HCT116 (cell line): ENCODE data around the gene SCN8A.

ENCODE experiments used
- EGR1 ChIP-seq: IDR thresholded peaks from 2 replicates; pipeline ENCODE4 v1.6.1; 2012; ENCODE audit warnings: low read depth
- EZH2phosphoT487 ChIP-seq: fragments of 200-600 bp; IDR thresholded peaks from 2 replicates; pipeline ENCODE4 v1.6.1; 2018; ENCODE audit warnings: antibody characterized with exemption, borderline replicate concordance
- JUND ChIP-seq: IDR thresholded peaks from 2 replicates; pipeline ENCODE4 v1.6.1; 2012
- POLR2A ChIP-seq: IDR thresholded peaks from 2 replicates; pipeline ENCODE4 v1.7.0; 2011; ENCODE audit warnings: borderline replicate concordance; ENCODE audit not compliant: insufficient read depth, insufficient read length; ENCODE audit errors: extremely low read depth
- POLR2AphosphoS5 ChIP-seq: IDR thresholded peaks from 2 replicates; pipeline ENCODE4 v1.6.1; 2011; ENCODE audit warnings: mild to moderate bottlenecking, low read depth, low read length, moderate library complexity
- RAD21 ChIP-seq: IDR thresholded peaks from 2 replicates; pipeline ENCODE4 v1.6.1; 2012; ENCODE audit warnings: low read depth, mild to moderate bottlenecking
- SIN3A ChIP-seq: IDR thresholded peaks from 2 replicates; pipeline ENCODE4 v1.6.1; 2012; ENCODE audit warnings: low read depth
- TF ChIP-seq, protein P1 (sequence below): IDR thresholded peaks from 2 replicates; pipeline ENCODE4 v1.6.1; 2012; ENCODE audit warnings: low read depth
- TF ChIP-seq, protein P2 (sequence below), 3 experiments: fragments of 200-600 bp in 1 of 3; sonication (generic) in 1 of 3; IDR thresholded peaks in 2 of 3; conservative IDR thresholded peaks in 1 of 3; 2 replicates each; pipeline ENCODE4 v1.5.1; 2012 to 2017; ENCODE audit warnings: low read depth in 2 of 3, low read length in 2 of 3, antibody characterized with exemption in 1 of 3, borderline replicate concordance in 1 of 3, control low read depth in 1 of 3, mild to moderate bottlenecking in 1 of 3, mixed read lengths in 1 of 3, mixed run types in 1 of 3, moderate library complexity in 1 of 3; ENCODE audit not compliant: insufficient read depth in 1 of 3
- TF ChIP-seq, protein P3 (sequence below): IDR thresholded peaks from 2 replicates; pipeline ENCODE4 v1.6.1; 2012

DNA sequence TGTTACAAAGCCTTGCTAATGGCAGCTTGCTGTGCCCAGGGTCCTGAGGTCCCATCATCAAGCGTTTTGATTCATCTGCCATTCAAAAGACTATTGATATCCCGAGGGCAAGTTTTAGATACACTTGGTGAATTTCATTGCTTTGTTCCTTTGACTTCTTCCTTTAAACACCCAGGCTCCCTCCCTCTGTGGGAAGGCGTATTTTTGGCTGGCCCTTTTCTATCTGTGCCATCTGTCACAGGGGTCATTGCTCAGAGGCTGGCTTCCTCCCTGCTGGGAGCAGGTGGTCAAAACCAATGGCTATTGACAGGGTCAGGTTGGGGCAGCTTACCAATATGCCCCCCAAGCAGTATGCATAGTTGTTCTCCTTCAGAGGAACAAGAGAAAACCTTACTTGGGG lies 40.0 kb downstream of the SCN8A start:
- no peak for TF ChIP-seq JUND
- TF ChIP-seq, protein P1, sequence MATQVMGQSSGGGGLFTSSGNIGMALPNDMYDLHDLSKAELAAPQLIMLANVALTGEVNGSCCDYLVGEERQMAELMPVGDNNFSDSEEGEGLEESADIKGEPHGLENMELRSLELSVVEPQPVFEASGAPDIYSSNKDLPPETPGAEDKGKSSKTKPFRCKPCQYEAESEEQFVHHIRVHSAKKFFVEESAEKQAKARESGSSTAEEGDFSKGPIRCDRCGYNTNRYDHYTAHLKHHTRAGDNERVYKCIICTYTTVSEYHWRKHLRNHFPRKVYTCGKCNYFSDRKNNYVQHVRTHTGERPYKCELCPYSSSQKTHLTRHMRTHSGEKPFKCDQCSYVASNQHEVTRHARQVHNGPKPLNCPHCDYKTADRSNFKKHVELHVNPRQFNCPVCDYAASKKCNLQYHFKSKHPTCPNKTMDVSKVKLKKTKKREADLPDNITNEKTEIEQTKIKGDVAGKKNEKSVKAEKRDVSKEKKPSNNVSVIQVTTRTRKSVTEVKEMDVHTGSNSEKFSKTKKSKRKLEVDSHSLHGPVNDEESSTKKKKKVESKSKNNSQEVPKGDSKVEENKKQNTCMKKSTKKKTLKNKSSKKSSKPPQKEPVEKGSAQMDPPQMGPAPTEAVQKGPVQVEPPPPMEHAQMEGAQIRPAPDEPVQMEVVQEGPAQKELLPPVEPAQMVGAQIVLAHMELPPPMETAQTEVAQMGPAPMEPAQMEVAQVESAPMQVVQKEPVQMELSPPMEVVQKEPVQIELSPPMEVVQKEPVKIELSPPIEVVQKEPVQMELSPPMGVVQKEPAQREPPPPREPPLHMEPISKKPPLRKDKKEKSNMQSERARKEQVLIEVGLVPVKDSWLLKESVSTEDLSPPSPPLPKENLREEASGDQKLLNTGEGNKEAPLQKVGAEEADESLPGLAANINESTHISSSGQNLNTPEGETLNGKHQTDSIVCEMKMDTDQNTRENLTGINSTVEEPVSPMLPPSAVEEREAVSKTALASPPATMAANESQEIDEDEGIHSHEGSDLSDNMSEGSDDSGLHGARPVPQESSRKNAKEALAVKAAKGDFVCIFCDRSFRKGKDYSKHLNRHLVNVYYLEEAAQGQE = no peak
- no peak for TF ChIP-seq POLR2AphosphoS5
- no peak for TF ChIP-seq EZH2phosphoT487
- TF ChIP-seq EGR1 = no peak
- TF ChIP-seq, protein P2, sequence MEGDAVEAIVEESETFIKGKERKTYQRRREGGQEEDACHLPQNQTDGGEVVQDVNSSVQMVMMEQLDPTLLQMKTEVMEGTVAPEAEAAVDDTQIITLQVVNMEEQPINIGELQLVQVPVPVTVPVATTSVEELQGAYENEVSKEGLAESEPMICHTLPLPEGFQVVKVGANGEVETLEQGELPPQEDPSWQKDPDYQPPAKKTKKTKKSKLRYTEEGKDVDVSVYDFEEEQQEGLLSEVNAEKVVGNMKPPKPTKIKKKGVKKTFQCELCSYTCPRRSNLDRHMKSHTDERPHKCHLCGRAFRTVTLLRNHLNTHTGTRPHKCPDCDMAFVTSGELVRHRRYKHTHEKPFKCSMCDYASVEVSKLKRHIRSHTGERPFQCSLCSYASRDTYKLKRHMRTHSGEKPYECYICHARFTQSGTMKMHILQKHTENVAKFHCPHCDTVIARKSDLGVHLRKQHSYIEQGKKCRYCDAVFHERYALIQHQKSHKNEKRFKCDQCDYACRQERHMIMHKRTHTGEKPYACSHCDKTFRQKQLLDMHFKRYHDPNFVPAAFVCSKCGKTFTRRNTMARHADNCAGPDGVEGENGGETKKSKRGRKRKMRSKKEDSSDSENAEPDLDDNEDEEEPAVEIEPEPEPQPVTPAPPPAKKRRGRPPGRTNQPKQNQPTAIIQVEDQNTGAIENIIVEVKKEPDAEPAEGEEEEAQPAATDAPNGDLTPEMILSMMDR (IDR thresholded peaks at IDR 0.05 in 2 of 3, conservative IDR thresholded peaks at IDR 0.05 in 1 of 3; ENCODE audit: borderline replicate concordance in 1 of 3, insufficient read depth in 1 of 3, low read depth in 2 of 3, low read length in 2 of 3) = no peak
- TF ChIP-seq POLR2A = no peak
- TF ChIP-seq RAD21 = no peak
- TF ChIP-seq SIN3A = no peak
- TF ChIP-seq, protein P3, sequence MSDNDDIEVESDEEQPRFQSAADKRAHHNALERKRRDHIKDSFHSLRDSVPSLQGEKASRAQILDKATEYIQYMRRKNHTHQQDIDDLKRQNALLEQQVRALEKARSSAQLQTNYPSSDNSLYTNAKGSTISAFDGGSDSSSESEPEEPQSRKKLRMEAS = no peak
